Measurements from ENCODE around the gene CACNA1G.
A peak's percentile ranks its signal among the peaks of the same experiment; 100 is the strongest.

CACNA1G gene

GRCh38 chr17:50556803-50557202, 3.7 kb upstream of the CACNA1G start:
- H2AK5ac ChIP-seq (ENCODE audit: low read depth, low read length): peak overlapping the region; percentile 60
- H3K9me3 ChIP-seq (replicated peaks in 1 of 2; ENCODE audit: control insufficient read depth in 2 of 2, insufficient read depth in 1 of 2, low read depth in 1 of 2, low read length in 2 of 2): no peaks in the 10 kb centered on the region
- peaks cover 9 to 31% (median 28%) of the 10 kb centered on the region in 3 experiments for H3K27me3 ChIP-seq (ENCODE audit: control insufficient read depth in 3 of 3, insufficient read depth in 3 of 3, low read depth in 1 of 3, low read length in 3 of 3)
- DNase-seq (ENCODE audit: low spot score): no peak
- peak overlapping the region; percentile 34 for H3K9ac ChIP-seq (ENCODE audit: low read depth, low read length, poor library complexity)
- no peak overlapping the region for H3K4ac ChIP-seq (ENCODE audit: low read length)
- H2AFZ ChIP-seq (ENCODE audit: low read length): no peak overlapping the region
- H3K36me3 ChIP-seq (replicated peaks in 1 of 2; ENCODE audit: control insufficient read depth in 2 of 2, insufficient read depth in 2 of 2, low read length in 2 of 2): no peaks in the 10 kb centered on the region
- no peak overlapping the region for H4K91ac ChIP-seq (ENCODE audit: low read depth, low read length, poor library complexity)
- no peak overlapping the region for H3K4me3 ChIP-seq (ENCODE audit: low read length in 2 of 2)
- peak overlapping the region; percentile 42 for H3K18ac ChIP-seq (ENCODE audit: low read length)
- peak overlapping the region; percentile 30 for H2BK15ac ChIP-seq (ENCODE audit: low read length)
- H2BK12ac ChIP-seq (ENCODE audit: low read length): peak overlapping the region; percentile 25
- peak overlapping the region; percentile 49 for H3K14ac ChIP-seq (ENCODE audit: low read length)
- WGBS, 2 donors (ENCODE audit: extremely low coverage in 2 of 2, insufficient read length in 2 of 2, insufficient replicate concordance in 1 of 2): no CpG with 5 or more reads among the region's 5 CpGs
- no peak overlapping the region for H4K8ac ChIP-seq (ENCODE audit: low read depth, low read length)
- no peak overlapping the region for H2BK120ac ChIP-seq (ENCODE audit: low read depth, low read length)
- H3K27ac ChIP-seq (replicated peaks; ENCODE audit: low read length): no peak overlapping the region
- H3K4me2 ChIP-seq (ENCODE audit: insufficient read depth, low read length, poor library complexity, severe bottlenecking): no peak overlapping the region
- H3K4me1 ChIP-seq (ENCODE audit: control insufficient read depth in 2 of 2, insufficient read depth in 1 of 2, low read depth in 1 of 2, low read length in 2 of 2): peaks cover 12 to 21% of the 10 kb centered on the region in 2 donors
- no peak overlapping the region for H2BK5ac ChIP-seq (ENCODE audit: low read length)
- peak overlapping the region; percentile 37 for H3K23ac ChIP-seq (ENCODE audit: low read depth, low read length, poor library complexity)
- H3K79me1 ChIP-seq (ENCODE audit: low read depth, low read length): no peaks in the 10 kb centered on the region

- H2BK5ac ChIP-seq (ENCODE audit: low read length): no peak overlapping the region
- H3K4me2 ChIP-seq (ENCODE audit: insufficient read depth, low read length, poor library complexity, severe bottlenecking): no peak overlapping the region
- H2BK120ac ChIP-seq (ENCODE audit: low read depth, low read length): no peak overlapping the region
- H2AK5ac ChIP-seq (ENCODE audit: low read depth, low read length): no peak overlapping the region
- H3K79me1 ChIP-seq (ENCODE audit: low read depth, low read length): no peaks in the 10 kb centered on the region
- H3K18ac ChIP-seq (ENCODE audit: low read length): no peak overlapping the region
- no peak overlapping the region for H3K4me3 ChIP-seq (ENCODE audit: low read length in 2 of 2)
- H3K4me1 ChIP-seq (ENCODE audit: control insufficient read depth in 2 of 2, insufficient read depth in 1 of 2, low read depth in 1 of 2, low read length in 2 of 2): peaks cover 17 to 27% of the 10 kb centered on the region in 2 donors
- H4K91ac ChIP-seq (ENCODE audit: low read depth, low read length, poor library complexity): no peak overlapping the region
- H2BK15ac ChIP-seq (ENCODE audit: low read length): no peak overlapping the region
- H3K23ac ChIP-seq (ENCODE audit: low read depth, low read length, poor library complexity): no peak overlapping the region
- no peak overlapping the region for H3K14ac ChIP-seq (ENCODE audit: low read length)
- H4K8ac ChIP-seq (ENCODE audit: low read depth, low read length): no peak overlapping the region
- DNase-seq (ENCODE audit: low spot score): no peak
- peaks cover 12 to 39% (median 36%) of the 10 kb centered on the region in 3 experiments for H3K27me3 ChIP-seq (ENCODE audit: control insufficient read depth in 3 of 3, insufficient read depth in 3 of 3, low read depth in 1 of 3, low read length in 3 of 3)
- no peaks in the 10 kb centered on the region for H3K9me3 ChIP-seq (replicated peaks in 1 of 2; ENCODE audit: control insufficient read depth in 2 of 2, insufficient read depth in 1 of 2, low read depth in 1 of 2, low read length in 2 of 2)
- H3K9ac ChIP-seq (ENCODE audit: low read depth, low read length, poor library complexity): no peak overlapping the region
- H2BK12ac ChIP-seq (ENCODE audit: low read length): no peak overlapping the region
- WGBS, 2 donors (ENCODE audit: extremely low coverage in 2 of 2, insufficient read length in 2 of 2, insufficient replicate concordance in 1 of 2): no CpG with 5 or more reads among the region's 4 CpGs
- H3K36me3 ChIP-seq (replicated peaks in 1 of 2; ENCODE audit: control insufficient read depth in 2 of 2, insufficient read depth in 2 of 2, low read length in 2 of 2): no peaks in the 10 kb centered on the region
- H3K4ac ChIP-seq (ENCODE audit: low read length): no peak overlapping the region
- no peak overlapping the region for H3K27ac ChIP-seq (replicated peaks; ENCODE audit: low read length)
- no peak overlapping the region for H2AFZ ChIP-seq (ENCODE audit: low read length)
These were observed 2.9 kb upstream of the CACNA1G start for GRCh38 chr17:50557630-50558029.

- H2BK120ac ChIP-seq (ENCODE audit: low read depth, low read length): no peak overlapping the region
- H3K14ac ChIP-seq (ENCODE audit: low read length): no peak overlapping the region
- H3K4me1 ChIP-seq (ENCODE audit: control insufficient read depth in 2 of 2, insufficient read depth in 1 of 2, low read depth in 1 of 2, low read length in 2 of 2): peaks cover 21 to 31% of the 10 kb centered on the region in 2 donors
- no peaks in the 10 kb centered on the region for H3K9me3 ChIP-seq (replicated peaks in 1 of 2; ENCODE audit: control insufficient read depth in 2 of 2, insufficient read depth in 1 of 2, low read depth in 1 of 2, low read length in 2 of 2)
- H3K23ac ChIP-seq (ENCODE audit: low read depth, low read length, poor library complexity): no peak overlapping the region
- H2BK5ac ChIP-seq (ENCODE audit: low read length): no peak overlapping the region
- H4K8ac ChIP-seq (ENCODE audit: low read depth, low read length): no peak overlapping the region
- H3K79me1 ChIP-seq (ENCODE audit: low read depth, low read length): no peaks in the 10 kb centered on the region
- H2BK15ac ChIP-seq (ENCODE audit: low read length): no peak overlapping the region
- H3K27me3 ChIP-seq (ENCODE audit: control insufficient read depth in 3 of 3, insufficient read depth in 3 of 3, low read depth in 1 of 3, low read length in 3 of 3): peaks cover 13 to 44% (median 40%) of the 10 kb centered on the region in 3 experiments
- H3K18ac ChIP-seq (ENCODE audit: low read length): no peak overlapping the region
- no peak overlapping the region for H2BK12ac ChIP-seq (ENCODE audit: low read length)
- no peak overlapping the region for H4K91ac ChIP-seq (ENCODE audit: low read depth, low read length, poor library complexity)
- no peaks in the 10 kb centered on the region for H3K36me3 ChIP-seq (replicated peaks in 1 of 2; ENCODE audit: control insufficient read depth in 2 of 2, insufficient read depth in 2 of 2, low read length in 2 of 2)
- peak overlapping the region; percentile 2 for H2AK5ac ChIP-seq (ENCODE audit: low read depth, low read length)
- no CpG with 5 or more reads among the region's 4 CpGs for WGBS, 2 donors (ENCODE audit: extremely low coverage in 2 of 2, insufficient read length in 2 of 2, insufficient replicate concordance in 1 of 2)
- H3K4me2 ChIP-seq (ENCODE audit: insufficient read depth, low read length, poor library complexity, severe bottlenecking): no peak overlapping the region
- H3K9ac ChIP-seq (ENCODE audit: low read depth, low read length, poor library complexity): no peak overlapping the region
- no peak overlapping the region for H3K4ac ChIP-seq (ENCODE audit: low read length)
- H2AFZ ChIP-seq (ENCODE audit: low read length): no peak overlapping the region
- no peak overlapping the region for H3K4me3 ChIP-seq (ENCODE audit: low read length in 2 of 2)
- H3K27ac ChIP-seq (replicated peaks; ENCODE audit: low read length): no peak overlapping the region
- no peak for DNase-seq (ENCODE audit: low spot score)
These were observed 2.4 kb upstream of the CACNA1G start for GRCh38 chr17:50558091-50558490.

GRCh38 chr17:50558581-50558940, 2.0 kb upstream of the CACNA1G start:
- Histone ChIP-seq H3K14ac (ENCODE audit: low read length) (no peak overlapping the region), H3K18ac (ENCODE audit: low read length) (peak overlapping the region; percentile 50), H2AFZ (ENCODE audit: low read length) (peak overlapping the region; percentile 97), H3K9ac (ENCODE audit: low read depth, low read length, poor library complexity) (peak overlapping the region; percentile 38), H3K4me2 (ENCODE audit: insufficient read depth, low read length, poor library complexity, severe bottlenecking) (peak overlapping the region; percentile 94), H3K4ac (ENCODE audit: low read length) (no peak overlapping the region), H2BK15ac (ENCODE audit: low read length) (no peak overlapping the region), H2AK5ac (ENCODE audit: low read depth, low read length) (peak overlapping the region; percentile 2), H3K27me3 (ENCODE audit: control insufficient read depth in 3 of 3, insufficient read depth in 3 of 3, low read depth in 1 of 3, low read length in 3 of 3) (peaks cover 13 to 48% (median 45%) of the 10 kb centered on the region in 3 experiments), H3K23ac (ENCODE audit: low read depth, low read length, poor library complexity) (no peak overlapping the region), H3K4me1 (ENCODE audit: control insufficient read depth in 2 of 2, insufficient read depth in 1 of 2, low read depth in 1 of 2, low read length in 2 of 2) (peaks cover 24 to 31% of the 10 kb centered on the region in 2 donors), H4K8ac (ENCODE audit: low read depth, low read length) (no peak overlapping the region), H3K9me3 (replicated peaks in 1 of 2; ENCODE audit: control insufficient read depth in 2 of 2, insufficient read depth in 1 of 2, low read depth in 1 of 2, low read length in 2 of 2) (no peaks in the 10 kb centered on the region), H3K79me1 (ENCODE audit: low read depth, low read length) (no peaks in the 10 kb centered on the region), H4K91ac (ENCODE audit: low read depth, low read length, poor library complexity) (no peak overlapping the region), H2BK120ac (ENCODE audit: low read depth, low read length) (no peak overlapping the region), H3K36me3 (replicated peaks in 1 of 2; ENCODE audit: control insufficient read depth in 2 of 2, insufficient read depth in 2 of 2, low read length in 2 of 2) (no peaks in the 10 kb centered on the region), H3K27ac (replicated peaks; ENCODE audit: low read length) (no peak overlapping the region), H2BK12ac (ENCODE audit: low read length) (no peak overlapping the region), H2BK5ac (ENCODE audit: low read length) (no peak overlapping the region), H3K4me3 (ENCODE audit: low read length in 2 of 2) (no peak overlapping the region)
- no peak for DNase-seq (ENCODE audit: low spot score)
- no CpG with 5 or more reads among the region's 18 CpGs for WGBS, 2 donors (ENCODE audit: extremely low coverage in 2 of 2, insufficient read length in 2 of 2, insufficient replicate concordance in 1 of 2)

Measured in neuronal stem cell (in vitro differentiated cells).